ENCODE measurements around the gene SNRPE.
"Not testable (repeated sequence)": the region's sequence is repeated elsewhere in the genome, so short reads cannot be mapped to it uniquely, and the experiment has no call there.

The SNRPE gene

GRCh38 chr1:203861379-203862184, at the start of gene SNRPE:
TSS of gene SNRPE (plus strand) at chr1:203861599. CDS start at chr1:203861660, 61 bp downstream.
- no peak for FAIRE-seq

- FAIRE-seq, result no peak
Observed at GRCh38 chr1:203813581-203814341, 47.6 kb upstream of the SNRPE start.

- FAIRE-seq, result no peak
Observed at GRCh38 chr1:203818399-203818798, 43.0 kb upstream of the SNRPE start.

- no peak for FAIRE-seq
Observed at GRCh38 chr1:203823306-203823705, 38.1 kb upstream of the SNRPE start.

- no peak for FAIRE-seq
Observed at GRCh38 chr1:203826175-203826574, 35.2 kb upstream of the SNRPE start.

GRCh38 chr1:203828002-203828401, 33.4 kb upstream of the SNRPE start:
- FAIRE-seq, result no peak

- no peak for FAIRE-seq
Observed at GRCh38 chr1:203828503-203828902, 32.9 kb upstream of the SNRPE start.

- FAIRE-seq, result not testable (repeated sequence)
Observed at GRCh38 chr1:203829247-203829646, 32.2 kb upstream of the SNRPE start.

- FAIRE-seq, result no peak
Observed at GRCh38 chr1:203835476-203835875, 25.9 kb upstream of the SNRPE start.

- FAIRE-seq, result no peak
Observed at GRCh38 chr1:203839081-203839480, 22.3 kb upstream of the SNRPE start.

GRCh38 chr1:203840208-203840808, 21.1 kb upstream of the SNRPE start:
- FAIRE-seq, result no peak

GRCh38 chr1:203842559-203842876, 18.9 kb upstream of the SNRPE start:
- FAIRE-seq, result no peak

GRCh38 chr1:203843435-203843834, 18.0 kb upstream of the SNRPE start:
- FAIRE-seq, result no peak

- FAIRE-seq, result not testable (repeated sequence)
Observed at GRCh38 chr1:203853112-203853511, 8.3 kb upstream of the SNRPE start.

- no peak for FAIRE-seq
Observed at GRCh38 chr1:203858055-203858454, 3.3 kb upstream of the SNRPE start.

- FAIRE-seq, result no peak
Observed at GRCh38 chr1:203858975-203859374, 2.4 kb upstream of the SNRPE start.

- FAIRE-seq, result no peak
Observed at GRCh38 chr1:203860396-203861025, 888 bp upstream of the SNRPE start.

- FAIRE-seq, result no peak
Observed at GRCh38 chr1:203867802-203868201, 6.4 kb downstream of the SNRPE start.

- FAIRE-seq, result no peak
Observed at GRCh38 chr1:203870245-203870644, 8.8 kb downstream of the SNRPE start.

- FAIRE-seq, result peak; percentile 94
Observed at GRCh38 chr1:203871114-203871880, 9.9 kb downstream of the SNRPE start.

- FAIRE-seq, result no peak
Observed at GRCh38 chr1:203873094-203873493, 11.7 kb downstream of the SNRPE start.

GRCh38 chr1:203878422-203878821, 17.0 kb downstream of the SNRPE start:
- no peak for FAIRE-seq

GRCh38 chr1:203880606-203881005, 19.2 kb downstream of the SNRPE start:
- no peak for FAIRE-seq
